Stimulated activated CD4-positive, alpha-beta T cell treated with anti-CD3 and anti-CD28 coated beads, Interleukin-15, amount 100 ng/mL, for 1 hour (primary cell): ENCODE results near the gene AKAP13.

Experiments used
- DNase-seq, 2 donors: peaks; one replicate each; pipeline ENCODE4 v3.0.0-alpha.2; 2020; ENCODE audit warnings: low read depth in 1 of 2, low spot score in 1 of 2

The AKAP13 gene

DNA sequence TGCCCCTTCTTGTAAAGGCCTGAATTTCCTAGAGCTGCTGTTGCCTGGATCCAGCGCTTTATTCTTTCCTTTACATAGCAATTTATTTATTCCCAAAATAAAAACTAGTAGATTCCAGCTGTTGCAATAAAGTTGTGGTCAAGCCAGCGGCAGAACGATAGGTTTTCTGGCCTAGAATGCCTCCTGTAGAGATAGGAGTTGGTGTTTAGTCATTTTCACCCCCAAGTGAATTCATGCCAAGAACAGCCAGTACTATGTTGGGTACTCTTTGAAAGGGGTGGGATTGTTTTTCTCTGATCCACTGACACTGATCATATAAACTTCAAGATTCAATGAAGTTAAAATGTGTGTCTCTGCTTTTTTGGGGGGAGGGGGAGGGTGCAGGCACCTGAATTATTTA is 344.6 kb downstream of the AKAP13 start:
- no peak for DNase-seq

DNA sequence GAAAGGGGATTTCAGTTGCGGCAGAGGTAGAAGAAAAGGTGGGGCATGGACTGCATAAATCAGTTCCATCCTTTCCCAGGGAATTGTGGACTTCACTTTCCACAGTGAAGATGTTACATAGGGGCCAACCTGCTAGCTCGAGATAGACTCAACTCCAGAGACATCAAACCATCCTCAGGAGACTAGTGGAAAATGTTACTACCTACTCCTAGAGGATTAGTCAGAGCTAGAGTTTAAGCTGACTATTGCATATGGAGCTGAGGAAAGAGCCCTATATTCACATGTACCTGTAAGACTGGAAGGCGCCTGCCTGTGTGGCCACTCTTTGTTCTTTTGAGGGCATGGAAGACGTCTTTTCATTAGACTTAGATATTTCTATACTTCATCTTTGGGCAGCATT is 345.2 kb downstream of the AKAP13 start:
- no peak for DNase-seq

DNA sequence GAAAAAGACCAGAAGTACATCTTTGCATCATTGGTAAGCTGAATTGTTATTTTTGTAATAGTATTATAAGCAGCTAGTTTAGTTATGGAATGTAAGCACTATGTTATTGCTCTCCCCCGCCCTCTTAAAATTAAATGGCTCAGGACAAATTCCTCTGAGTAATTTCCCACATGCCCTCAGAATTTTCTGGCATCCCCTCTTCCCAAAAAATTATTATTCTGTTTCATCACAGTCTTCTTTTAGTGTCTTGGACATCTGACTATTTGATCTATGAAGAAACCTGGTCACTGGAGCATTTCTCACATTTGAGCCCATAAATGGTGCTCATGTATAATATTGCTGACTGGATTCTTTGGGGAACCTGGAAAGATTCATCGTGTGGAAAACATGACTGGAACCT is 346.1 kb downstream of the AKAP13 start:
- DNase-seq = no peak

DNA sequence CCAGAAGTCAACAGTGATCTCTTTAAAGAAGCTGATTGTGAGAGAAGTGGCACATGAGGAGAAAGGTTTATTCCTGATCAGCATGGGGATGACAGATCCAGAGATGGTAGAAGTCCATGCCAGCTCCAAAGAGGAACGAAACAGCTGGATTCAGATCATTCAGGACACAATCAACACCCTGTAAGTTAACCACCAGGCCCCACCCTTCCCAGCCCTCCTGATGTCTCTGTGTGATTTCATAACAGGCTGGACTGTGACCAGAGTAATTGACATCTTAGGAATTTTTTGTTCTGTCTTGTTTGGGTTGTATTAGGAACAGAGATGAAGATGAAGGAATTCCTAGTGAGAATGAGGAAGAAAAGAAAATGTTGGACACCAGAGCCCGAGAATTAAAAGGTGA is 346.7 kb downstream of the AKAP13 start:
- DNase-seq = no peak

DNA sequence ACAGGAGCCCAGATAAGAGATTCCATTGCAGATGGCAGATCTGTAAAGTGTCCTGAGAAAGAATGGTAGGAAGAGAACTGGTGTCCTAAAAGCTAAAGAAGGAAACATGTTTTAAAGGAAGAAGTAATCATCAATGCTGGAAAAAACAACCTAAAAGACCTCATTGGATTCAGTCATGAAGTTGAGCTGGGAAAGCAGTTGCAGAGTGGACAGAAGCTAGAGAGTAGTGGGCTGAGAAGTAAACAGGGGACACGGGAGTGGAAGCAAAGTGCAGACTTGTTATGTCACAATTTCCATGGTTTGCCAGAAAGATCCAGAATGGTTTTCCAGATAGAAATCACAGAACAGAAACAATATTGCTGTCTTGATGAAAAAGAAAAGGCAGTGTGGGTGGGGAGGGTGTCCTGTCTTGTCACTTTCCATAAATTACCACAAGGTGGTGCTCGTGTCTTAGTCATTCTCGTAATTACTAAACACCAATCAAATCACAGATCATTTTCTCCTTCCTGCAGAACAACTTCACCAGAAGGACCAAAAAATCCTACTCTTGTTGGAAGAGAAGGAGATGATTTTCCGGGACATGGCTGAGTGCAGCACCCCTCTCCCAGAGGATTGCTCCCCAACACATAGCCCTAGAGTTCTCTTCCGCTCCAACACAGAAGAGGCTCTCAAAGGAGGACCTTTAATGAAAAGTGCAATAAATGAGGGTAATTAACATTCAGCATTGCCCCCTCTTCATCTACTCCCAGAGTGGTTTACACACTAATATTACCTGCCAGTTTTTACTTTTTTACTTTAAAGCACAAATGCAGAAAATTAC is 349.8 kb downstream of the AKAP13 start:
- no peak for DNase-seq

DNA sequence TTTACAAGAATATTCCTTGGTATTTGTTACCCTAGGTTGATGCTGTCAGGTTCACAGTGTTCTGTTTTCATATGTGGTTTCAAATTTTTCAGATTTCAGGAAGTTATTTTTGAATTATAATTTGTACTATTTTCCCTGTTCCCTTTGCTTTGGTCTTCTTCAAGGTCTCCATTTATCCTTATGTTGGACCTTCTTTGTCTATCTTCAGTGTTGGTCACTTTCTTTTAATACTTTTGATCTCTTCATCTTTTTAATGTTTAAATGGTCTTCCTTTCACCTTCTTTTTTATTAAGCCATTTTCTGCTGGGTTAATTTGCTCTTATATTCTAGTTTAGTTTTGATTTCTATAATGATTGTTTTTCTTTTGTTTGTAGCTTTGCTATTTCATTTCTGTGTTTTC is 353.0 kb downstream of the AKAP13 start:
- DNase-seq = no peak

DNA sequence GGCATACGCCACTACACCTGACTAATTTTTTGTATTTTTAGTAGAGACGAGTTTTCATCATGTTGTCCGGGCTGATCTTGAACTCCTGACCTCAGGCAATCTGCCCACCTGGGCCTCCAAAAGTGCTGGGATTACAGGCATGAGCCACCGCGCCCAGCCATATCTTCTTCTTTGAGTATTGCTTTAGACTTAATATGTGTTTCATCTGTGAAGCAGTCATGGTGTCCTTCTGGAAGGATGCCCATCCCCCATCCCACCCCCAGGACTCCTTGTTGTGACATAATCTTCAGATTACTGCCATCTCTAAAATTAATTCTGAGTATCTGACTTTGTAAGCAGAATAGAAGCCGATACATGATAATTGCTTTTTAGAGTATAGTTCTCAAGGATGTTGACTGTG is 356.7 kb downstream of the AKAP13 start:
- no peak for DNase-seq

DNA sequence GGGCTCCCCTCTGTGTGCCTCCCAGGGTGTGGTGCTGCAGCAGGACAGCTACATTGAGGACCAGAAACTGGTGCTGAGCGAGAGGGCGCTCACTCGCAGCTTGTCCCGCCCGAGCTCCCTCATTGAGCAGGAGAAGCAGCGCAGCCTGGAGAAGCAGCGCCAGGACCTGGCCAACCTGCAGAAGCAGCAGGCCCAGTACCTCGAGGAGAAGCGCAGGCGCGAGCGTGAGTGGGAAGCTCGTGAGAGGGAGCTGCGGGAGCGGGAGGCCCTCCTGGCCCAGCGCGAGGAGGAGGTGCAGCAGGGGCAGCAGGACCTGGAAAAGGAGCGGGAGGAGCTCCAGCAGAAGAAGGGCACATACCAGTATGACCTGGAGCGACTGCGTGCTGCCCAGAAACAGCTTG is 360.6 kb downstream of the AKAP13 start:
- no peak for DNase-seq

DNA sequence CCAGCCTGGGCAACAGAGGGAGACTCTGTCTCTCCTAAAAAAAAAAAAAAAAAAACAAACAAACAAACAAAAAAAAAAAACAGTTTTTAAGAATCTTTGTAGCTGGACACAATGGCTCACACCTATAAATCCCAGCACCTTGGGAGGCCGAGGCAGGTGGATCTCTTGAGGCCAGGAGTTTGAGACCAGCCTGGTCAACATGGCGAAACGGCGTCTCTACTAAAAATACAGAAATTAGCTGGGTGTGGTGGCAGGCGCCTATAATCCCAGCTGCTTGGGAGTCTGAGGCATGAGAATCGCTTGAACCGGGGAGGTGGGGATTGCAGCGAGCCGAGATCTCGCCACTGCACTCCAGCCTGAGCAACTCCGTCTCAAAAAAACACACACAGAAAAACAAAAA is 361.3 kb downstream of the AKAP13 start:
- DNase-seq = no peak

DNA sequence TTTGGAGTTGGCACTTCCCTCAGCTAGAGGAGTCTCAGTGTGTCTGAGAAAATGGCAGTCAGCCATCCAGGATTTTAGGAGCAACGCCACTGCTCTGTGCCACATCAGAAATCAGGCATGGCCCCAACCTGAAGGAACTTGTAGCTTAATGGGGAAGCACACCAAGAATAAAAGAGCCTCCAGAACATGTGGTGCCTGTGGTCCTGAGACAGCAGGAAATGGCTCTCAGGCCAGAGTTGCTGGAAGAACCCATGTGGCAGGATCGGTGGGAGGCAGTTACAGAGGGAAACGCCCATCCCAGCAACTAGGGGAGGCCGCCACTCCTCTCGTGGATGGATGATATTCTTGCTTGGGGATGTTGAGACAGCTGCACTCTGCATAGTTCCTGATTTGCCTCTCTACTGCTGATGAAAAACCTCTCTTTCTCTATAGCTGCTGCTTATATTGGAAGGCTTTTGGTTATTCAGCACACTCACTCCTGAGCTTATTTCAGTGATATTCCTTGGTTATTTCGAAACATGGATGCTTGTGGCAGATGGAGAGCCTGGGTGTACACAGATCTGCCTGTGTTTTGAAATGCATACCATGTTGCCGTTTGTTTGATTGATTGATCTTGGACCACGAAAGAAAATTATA is 361.9 kb downstream of the AKAP13 start:
- DNase-seq = no peak

DNA sequence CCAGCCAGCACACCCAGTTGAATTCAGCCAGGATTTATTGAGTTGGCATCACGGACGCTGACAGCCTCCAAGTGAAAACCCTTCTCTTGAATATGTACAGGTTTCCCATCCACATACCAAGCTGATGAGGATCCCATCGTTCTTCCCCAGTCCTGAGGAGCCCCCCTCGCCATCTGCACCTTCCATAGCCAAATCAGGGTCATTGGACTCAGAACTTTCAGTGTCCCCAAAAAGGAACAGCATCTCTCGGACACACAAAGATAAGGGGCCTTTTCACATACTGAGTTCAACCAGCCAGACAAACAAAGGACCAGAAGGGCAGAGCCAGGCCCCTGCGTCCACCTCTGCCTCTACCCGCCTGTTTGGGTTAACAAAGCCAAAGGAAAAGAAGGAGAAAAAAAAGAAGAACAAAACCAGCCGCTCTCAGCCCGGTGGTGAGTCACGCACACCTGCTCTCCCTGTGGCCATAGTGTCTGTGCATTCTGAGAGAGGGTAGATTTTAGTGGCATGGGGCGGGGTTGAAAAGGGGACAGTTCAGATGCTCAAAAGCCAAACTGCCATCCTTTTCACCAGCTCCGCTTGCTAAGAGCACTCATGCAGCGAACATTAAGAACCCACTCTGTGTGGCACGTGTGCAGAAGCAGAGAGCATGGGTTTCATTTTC is 363.1 kb downstream of the AKAP13 start:
- DNase-seq = no peak

DNA sequence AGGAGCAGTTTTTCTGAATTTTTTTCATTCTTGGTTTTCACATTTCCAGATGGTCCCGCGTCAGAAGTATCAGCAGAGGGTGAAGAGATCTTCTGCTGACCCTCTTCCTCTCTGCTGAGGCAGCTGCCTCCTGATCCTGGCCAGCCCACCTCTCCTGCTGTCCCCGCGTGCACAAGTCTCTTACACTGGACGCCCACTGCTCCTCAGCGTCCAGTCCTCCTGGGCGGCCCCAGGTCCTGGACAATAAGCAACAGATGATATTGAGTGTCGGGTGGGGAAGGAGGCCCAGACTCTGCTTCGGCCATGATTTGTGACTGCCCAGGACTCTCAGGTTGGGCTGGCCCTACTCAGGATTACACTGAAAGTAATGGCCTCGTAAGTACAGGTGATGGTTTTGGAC is 364.2 kb downstream of the AKAP13 start:
- no peak for DNase-seq

DNA sequence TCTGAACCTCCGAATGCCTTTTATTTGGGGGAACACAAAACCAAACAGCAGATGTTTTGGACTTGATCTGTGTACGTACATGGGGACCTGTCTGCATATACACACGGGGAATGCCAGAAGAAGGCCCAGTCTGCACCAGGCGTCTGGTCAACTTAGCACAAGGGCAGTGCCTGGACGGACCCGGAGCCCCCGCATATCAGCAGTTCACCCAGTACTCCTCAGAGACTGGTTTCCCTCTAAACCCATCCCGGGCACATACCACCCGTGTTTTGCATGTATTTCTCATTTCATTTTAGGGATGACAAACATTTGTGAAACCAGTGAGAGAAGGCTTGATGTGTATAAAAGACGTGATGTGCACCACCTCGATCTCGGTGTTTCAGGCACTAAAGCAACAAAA is 364.6 kb downstream of the AKAP13 start:
- DNase-seq = no peak

DNA sequence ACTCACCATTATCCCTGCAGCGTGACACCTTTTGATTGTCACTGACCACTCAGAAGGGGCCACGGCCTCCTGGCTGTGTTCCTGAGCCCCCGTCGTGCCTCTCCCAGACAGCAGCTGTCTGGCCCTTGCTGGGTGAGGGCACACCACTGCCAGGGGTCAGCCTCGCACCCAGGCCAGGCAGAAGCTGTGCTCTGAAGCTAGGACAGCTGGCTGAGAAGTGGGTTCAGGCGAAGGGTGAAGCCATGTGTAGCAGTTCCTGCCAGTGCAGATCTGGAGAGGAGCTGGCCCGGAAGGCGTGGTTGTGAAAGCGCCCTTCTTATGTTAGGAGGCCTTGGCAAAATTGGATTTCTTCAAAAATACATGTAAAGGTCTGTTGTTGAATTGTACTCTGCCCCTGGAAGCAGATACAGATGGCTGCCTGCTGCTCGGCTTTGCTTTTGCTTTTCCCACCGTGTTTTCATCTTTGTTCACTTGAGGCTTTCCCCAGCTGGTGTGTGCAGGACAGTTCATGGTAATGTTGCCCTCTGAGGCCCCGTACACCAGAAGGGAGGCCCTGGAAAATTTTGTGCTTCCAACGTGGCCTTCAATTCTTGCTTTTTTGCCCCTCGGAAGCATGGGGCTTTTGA is 365.2 kb downstream of the AKAP13 start:
- DNase-seq = no peak

DNA sequence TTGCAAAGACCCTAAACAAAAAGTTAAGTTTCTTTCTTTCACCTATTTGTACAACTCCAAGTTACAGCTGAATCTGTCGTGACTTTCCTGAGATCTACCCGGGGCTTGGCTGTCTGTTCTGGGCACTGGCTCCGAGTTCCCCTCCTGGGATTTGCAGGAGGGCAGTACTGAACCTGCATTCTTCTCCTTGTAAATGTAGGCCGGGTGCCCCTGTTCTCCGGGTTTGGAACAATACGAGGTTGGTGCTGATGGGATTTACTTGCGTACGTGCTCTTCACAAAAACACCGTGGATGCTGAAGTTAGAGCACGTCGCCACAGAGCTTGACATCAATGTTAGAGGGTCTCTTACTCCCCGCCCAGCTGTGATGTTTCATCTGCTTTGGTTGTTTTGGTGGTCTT is 366.2 kb downstream of the AKAP13 start:
- no peak for DNase-seq

DNA sequence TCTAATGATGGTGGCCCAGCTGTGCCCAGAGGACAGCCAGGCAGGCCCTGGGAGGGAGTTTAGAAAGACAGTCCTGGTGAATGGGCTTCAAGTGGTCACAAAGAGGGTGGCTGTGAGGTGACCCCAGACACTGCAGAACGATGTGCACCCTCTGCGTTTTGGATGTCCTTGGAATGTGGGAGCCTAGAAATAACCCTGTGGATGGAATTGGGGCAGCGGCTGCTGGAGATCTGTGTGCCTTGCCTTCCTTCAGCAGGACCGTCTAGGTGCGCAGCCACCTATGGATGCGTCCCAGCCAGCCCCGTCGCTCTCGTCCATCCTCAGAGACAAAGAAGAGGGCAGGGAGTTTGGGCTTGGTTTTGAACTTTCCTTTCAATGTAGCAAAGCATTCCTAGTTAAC is 367.8 kb downstream of the AKAP13 start:
- no peak for DNase-seq

DNA sequence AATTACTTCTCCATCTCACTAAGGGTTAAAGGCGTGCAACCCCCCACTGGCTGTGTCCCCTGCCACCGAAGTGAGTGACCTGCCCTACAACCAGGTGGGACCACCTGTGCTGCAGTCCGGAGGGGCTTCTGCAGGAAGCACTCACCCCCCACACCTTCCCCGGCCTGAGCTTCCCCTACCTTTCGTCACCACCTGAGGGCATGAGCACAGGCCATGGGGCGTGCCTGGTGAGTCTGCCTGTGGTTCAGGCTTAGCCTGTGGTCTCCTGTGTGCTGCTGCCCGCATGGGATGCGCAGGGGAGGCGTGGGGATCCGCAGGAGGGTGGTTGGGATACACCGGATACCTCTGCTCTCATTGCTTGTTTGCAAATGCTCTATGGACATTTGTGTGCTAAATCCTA is 368.3 kb downstream of the AKAP13 start:
- no peak for DNase-seq

DNA sequence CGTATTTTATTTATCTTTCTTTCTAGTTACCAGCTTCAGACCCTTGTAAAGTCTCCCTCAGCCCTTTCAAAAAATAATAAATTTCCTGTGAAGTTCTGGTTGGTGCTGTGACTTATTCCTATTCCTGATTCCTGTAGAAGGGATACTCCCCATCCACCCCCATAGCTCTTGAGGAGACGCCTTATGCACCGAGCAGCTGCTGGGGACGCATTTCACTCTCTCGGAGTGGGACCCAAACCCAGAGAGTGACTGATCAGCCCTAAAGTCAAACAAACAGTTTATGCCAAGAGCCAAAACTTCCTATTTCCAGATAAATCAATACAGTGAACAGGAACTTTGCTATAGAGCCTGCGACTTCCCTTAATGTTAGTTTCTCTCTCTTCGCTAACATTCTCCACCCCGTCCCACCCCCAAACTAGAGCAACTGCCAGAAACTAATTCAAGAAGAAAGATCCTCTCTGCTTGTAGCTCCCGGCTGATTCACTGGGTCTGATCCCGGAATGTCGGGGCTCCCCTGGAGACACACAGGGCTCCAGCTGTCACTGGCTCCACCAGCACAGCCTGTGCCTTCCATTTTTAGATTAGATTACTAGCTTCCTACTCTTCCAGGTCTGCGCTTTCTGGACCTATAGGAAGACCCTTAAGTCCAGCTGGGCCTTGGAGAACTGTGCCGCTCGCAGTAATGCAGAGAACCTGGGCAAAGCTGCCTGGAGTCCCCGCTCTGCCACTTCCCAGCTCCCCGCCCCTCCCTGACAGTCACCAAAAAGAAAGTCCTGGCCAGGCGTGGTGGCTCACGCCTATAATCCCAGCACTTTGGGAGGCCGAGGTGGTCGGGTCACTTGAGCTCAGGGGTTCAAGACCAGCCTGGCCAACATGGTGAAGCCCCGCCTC is 369.1 kb downstream of the AKAP13 start:
- no peak for DNase-seq

DNA sequence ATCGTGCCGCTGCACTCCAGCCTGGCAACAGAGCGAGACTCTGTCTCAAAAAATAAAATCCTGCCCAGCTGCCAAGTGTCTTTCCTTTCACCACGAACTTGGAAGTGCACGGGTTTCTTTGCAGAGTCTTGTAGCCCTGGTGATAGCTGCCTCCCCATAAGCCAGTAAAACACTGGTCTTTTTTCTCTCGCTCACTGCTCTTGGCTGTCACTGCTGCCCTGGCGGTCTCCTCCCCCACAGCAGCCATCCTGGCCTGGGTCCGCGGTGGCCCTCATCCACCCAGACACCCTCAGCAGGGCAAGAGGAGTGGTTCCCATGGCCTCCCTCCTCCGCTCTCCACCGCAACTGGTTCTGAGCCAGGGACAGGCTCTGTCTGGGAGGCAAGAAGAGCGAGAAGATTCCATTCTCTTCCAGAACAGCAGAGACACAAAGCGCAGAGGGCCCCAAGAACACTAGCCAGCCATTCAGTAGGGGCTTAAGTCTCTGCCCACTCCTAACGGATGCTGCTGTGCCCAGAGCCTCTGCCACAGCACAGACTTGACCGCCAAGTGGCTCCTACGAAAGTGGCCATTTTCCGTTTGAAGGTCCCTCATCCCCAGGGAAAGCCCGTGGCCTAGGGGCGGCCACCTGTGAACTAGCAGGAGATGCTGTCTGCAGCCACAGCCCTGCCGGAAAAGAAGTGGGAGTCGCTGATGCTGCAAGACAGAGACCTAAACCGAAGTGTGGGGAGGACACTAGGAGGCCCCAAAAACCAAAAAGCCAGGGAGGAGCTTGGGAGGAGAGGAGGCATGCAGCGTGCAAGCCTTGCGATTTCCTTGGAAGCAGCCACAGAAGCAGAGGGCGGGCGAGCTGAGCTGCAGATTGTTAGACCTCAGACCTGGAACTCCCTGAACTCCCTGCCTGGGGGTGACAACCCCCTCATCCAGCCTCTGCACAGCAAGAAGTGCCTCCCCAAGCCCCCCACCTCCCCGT is 370.2 kb downstream of the AKAP13 start:
- no peak for DNase-seq
